GM23338 (cell line): ENCODE measurements around the gene MCHR2. TPM values are rescaled to one million over a fixed set of nuclear protein-coding genes. Genes with fewer than 3 reads are reported as not detected.

Experiments used
- ATAC-seq: fragments of 200-7000 bp; cut with Tn5 transposase; 3 replicates; pipeline ENCODE4 v1.9.1; 2020
- DNase-seq: peaks from one replicate; pipeline ENCODE4 v3.0.0-alpha.2; 2015; ENCODE audit warnings: low spot score
- H2AFZ ChIP-seq: fragments of 200-600 bp; sonication (generic); 2 replicates; pipeline ENCODE4 v1.8.0; 2016; ENCODE audit warnings: antibody characterized with exemption, mild to moderate bottlenecking, moderate library complexity
- H3F3A ChIP-seq: fragments of 200-600 bp; sonication (generic); replicated peaks from 2 replicates; pipeline ENCODE4 v1.8.0; 2017; ENCODE audit warnings: antibody characterized with exemption, mixed run types, low read depth
- H3K27ac ChIP-seq: fragments of 200-600 bp; sonication (generic); 2 replicates; pipeline ENCODE4 v1.6.1; 2016; ENCODE audit warnings: low read depth
- H3K27me3 ChIP-seq: fragments of 200-600 bp; sonication (generic); 2 replicates; pipeline ENCODE4 v1.8.0; 2016; ENCODE audit warnings: mild to moderate bottlenecking, mixed run types, moderate library complexity; ENCODE audit not compliant: insufficient read depth
- H3K36me3 ChIP-seq: fragments of 200-600 bp; sonication (generic); 2 replicates; pipeline ENCODE4 v1.8.0; 2016; ENCODE audit warnings: mild to moderate bottlenecking; ENCODE audit not compliant: insufficient read depth
- H3K4me1 ChIP-seq: fragments of 200-600 bp; sonication (generic); 2 replicates; pipeline ENCODE4 v1.8.0; 2016; ENCODE audit warnings: mild to moderate bottlenecking, moderate library complexity; ENCODE audit not compliant: insufficient read depth
- H3K4me2 ChIP-seq: fragments of 200-600 bp; sonication (generic); 2 replicates; pipeline ENCODE4 v1.7.1; 2017; ENCODE audit warnings: mixed run types
- H3K4me3 ChIP-seq: fragments of 200-600 bp; sonication (generic); 2 replicates; pipeline ENCODE4 v1.6.1; 2016; ENCODE audit warnings: mixed run types
- H3K79me2 ChIP-seq: fragments of 200-600 bp; sonication (generic); replicated peaks from 2 replicates; pipeline ENCODE4 v1.8.0; 2017; ENCODE audit warnings: mild to moderate bottlenecking; ENCODE audit not compliant: insufficient read depth
- H3K9me2 ChIP-seq: fragments of 200-600 bp; sonication (generic); 2 replicates; pipeline ENCODE4 v1.8.0; 2017; ENCODE audit not compliant: insufficient read depth
- H4K20me1 ChIP-seq: fragments of 200-600 bp; sonication (generic); replicated peaks from 2 replicates; pipeline ENCODE4 v1.8.0; 2017; ENCODE audit warnings: mild to moderate bottlenecking; ENCODE audit not compliant: insufficient read depth
- H3K27ac Mint-ChIP-seq: 2 replicates; pipeline ENCODE4 v1.8.0; 2020; ENCODE audit warnings: inconsistent platforms, mild to moderate bottlenecking, moderate library complexity, mixed read lengths
- H3K27me3 Mint-ChIP-seq: 3 replicates; pipeline ENCODE4 v1.8.0; 2022; ENCODE audit warnings: low read depth, mild to moderate bottlenecking, moderate library complexity, mixed read lengths, inconsistent platforms; ENCODE audit not compliant: insufficient read depth, poor library complexity
- H3K36me3 Mint-ChIP-seq: 3 replicates; pipeline ENCODE4 v1.8.0; 2021; ENCODE audit warnings: low read depth, mild to moderate bottlenecking, inconsistent platforms, moderate library complexity, mixed read lengths
- H3K4me1 Mint-ChIP-seq: 3 replicates; pipeline ENCODE4 v1.8.0; 2020; ENCODE audit warnings: mild to moderate bottlenecking, inconsistent platforms, mixed read lengths
- H3K4me3 Mint-ChIP-seq: 3 replicates; pipeline ENCODE4 v1.8.0; 2021; ENCODE audit warnings: moderate library complexity, mild to moderate bottlenecking, inconsistent platforms, mixed read lengths
- H3K9me3 Mint-ChIP-seq: 3 replicates; pipeline ENCODE4 v1.8.0; 2020; ENCODE audit warnings: moderate library complexity, mild to moderate bottlenecking, inconsistent platforms, mixed read lengths
- CREB1 ChIP-seq: fragments of 250-450 bp; sonication (Bioruptor Pico); IDR thresholded peaks from 2 replicates; pipeline ENCODE4 v1.5.0; 2020; ENCODE audit warnings: low read depth, mild to moderate bottlenecking, moderate library complexity
- EZH2 ChIP-seq: fragments of 200-600 bp; sonication (generic); IDR thresholded peaks from one replicate; pipeline ENCODE4 v1.8.0; 2017; ENCODE audit warnings: antibody characterized with exemption, mild to moderate bottlenecking, low read depth; ENCODE audit not compliant: unreplicated experiment
- EZH2phosphoT487 ChIP-seq: fragments of 200-600 bp; sonication (generic); IDR thresholded peaks from one replicate; pipeline ENCODE4 v1.8.1; 2018; ENCODE audit warnings: antibody characterized with exemption; ENCODE audit not compliant: unreplicated experiment
- JUNB ChIP-seq: IDR thresholded peaks from one replicate; pipeline ENCODE4 v1.6.1; 2016; ENCODE audit warnings: antibody characterized with exemption; ENCODE audit not compliant: unreplicated experiment
- NANOG ChIP-seq: IDR thresholded peaks from 2 replicates; pipeline ENCODE4 v1.6.1; 2016; ENCODE audit warnings: antibody characterized with exemption, borderline replicate concordance
- POLR2AphosphoS5 ChIP-seq: IDR thresholded peaks from 2 replicates; pipeline ENCODE4 v1.6.1; 2016; ENCODE audit warnings: antibody characterized with exemption, low read depth
- STAT1 ChIP-seq: IDR thresholded peaks from one replicate; pipeline ENCODE4 v1.6.1; 2016; ENCODE audit warnings: antibody characterized with exemption; ENCODE audit not compliant: unreplicated experiment
- ZNF114 ChIP-seq: fragments of 250-450 bp; sonication (Bioruptor Pico); IDR thresholded peaks from 2 replicates; pipeline ENCODE4 v1.5.0; 2020; ENCODE audit warnings: mild to moderate bottlenecking, moderate library complexity
- ZNF331 ChIP-seq: fragments of 250-450 bp; sonication (Bioruptor Pico); IDR thresholded peaks from 2 replicates; pipeline ENCODE4 v1.5.0; 2020; ENCODE audit warnings: low read depth, mild to moderate bottlenecking, moderate library complexity
- polyA plus RNA-seq: library from polyadenylated mRNA; unstranded; fragments of >200 nt; fragmentation: Nextera tagmentation; extraction: Ambion mirVana; gene quantifications from 2 replicates; pipeline ENCODE4 v1.2.1, GENCODE V29; 2016
- total RNA-seq: library from RNA; depleted of rRNA; stranded (reverse); fragments of >200 nt; shearing (Covaris generic); gene quantifications from 2 replicates; pipeline ENCODE4 v1.2.3, GENCODE V29; 2014
- TF ChIP-seq, protein P1 (sequence below): IDR thresholded peaks from 2 replicates; pipeline ENCODE4 v1.6.1; 2016; ENCODE audit warnings: antibody characterized with exemption
- TF ChIP-seq, protein P2 (sequence below), 2 experiments: fragments of 200-600 bp in 1 of 2; sonication (generic) in 1 of 2; conservative IDR thresholded peaks; 2 replicates each; pipeline versions ENCODE4 v1.5.1 to v1.6.1; 2016 to 2017; ENCODE audit warnings: antibody characterized with exemption in 2 of 2, low read depth in 2 of 2, mild to moderate bottlenecking in 2 of 2, moderate library complexity in 1 of 2
- TF ChIP-seq, protein P3 (sequence below): IDR thresholded peaks from one replicate; pipeline ENCODE4 v1.6.1; 2018; ENCODE audit warnings: antibody characterized with exemption; ENCODE audit not compliant: unreplicated experiment
- TF ChIP-seq, protein P4 (sequence below): fragments of 250-450 bp; sonication (Bioruptor Pico); IDR thresholded peaks from 2 replicates; pipeline ENCODE4 v1.5.0; 2020; ENCODE audit warnings: mild to moderate bottlenecking, moderate library complexity

The MCHR2 gene
- total and polyA plus RNA-seq, 2 experiments from 2014 or later: not detected

DNA sequence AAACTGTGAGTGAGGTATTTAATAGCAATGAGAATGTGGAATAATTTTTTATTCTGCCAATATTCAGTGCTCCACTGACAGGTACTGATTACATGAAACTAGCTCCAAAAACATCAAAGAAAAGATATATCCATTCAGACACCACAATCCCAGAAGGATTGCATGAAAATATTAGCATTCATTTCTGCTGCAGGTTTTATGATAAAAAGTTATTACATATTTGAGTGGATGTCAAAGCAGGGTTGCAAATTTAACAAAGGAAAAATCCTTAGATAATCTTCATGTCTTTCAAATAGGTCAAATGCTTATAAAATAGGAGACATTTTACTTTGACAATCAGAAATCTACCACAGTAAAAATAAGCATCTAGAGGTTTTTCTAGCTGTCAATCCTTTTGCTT lies 13.3 kb downstream of the MCHR2 start:
- no peak for TF ChIP-seq NANOG
- TF ChIP-seq ZNF331 (CRISPR knock-in tag): no peak
- no peak for TF ChIP-seq JUNB
- TF ChIP-seq, protein P1, sequence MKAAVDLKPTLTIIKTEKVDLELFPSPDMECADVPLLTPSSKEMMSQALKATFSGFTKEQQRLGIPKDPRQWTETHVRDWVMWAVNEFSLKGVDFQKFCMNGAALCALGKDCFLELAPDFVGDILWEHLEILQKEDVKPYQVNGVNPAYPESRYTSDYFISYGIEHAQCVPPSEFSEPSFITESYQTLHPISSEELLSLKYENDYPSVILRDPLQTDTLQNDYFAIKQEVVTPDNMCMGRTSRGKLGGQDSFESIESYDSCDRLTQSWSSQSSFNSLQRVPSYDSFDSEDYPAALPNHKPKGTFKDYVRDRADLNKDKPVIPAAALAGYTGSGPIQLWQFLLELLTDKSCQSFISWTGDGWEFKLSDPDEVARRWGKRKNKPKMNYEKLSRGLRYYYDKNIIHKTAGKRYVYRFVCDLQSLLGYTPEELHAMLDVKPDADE: no peak
- TF ChIP-seq POLR2AphosphoS5: no peak
- TF ChIP-seq, protein P2, sequence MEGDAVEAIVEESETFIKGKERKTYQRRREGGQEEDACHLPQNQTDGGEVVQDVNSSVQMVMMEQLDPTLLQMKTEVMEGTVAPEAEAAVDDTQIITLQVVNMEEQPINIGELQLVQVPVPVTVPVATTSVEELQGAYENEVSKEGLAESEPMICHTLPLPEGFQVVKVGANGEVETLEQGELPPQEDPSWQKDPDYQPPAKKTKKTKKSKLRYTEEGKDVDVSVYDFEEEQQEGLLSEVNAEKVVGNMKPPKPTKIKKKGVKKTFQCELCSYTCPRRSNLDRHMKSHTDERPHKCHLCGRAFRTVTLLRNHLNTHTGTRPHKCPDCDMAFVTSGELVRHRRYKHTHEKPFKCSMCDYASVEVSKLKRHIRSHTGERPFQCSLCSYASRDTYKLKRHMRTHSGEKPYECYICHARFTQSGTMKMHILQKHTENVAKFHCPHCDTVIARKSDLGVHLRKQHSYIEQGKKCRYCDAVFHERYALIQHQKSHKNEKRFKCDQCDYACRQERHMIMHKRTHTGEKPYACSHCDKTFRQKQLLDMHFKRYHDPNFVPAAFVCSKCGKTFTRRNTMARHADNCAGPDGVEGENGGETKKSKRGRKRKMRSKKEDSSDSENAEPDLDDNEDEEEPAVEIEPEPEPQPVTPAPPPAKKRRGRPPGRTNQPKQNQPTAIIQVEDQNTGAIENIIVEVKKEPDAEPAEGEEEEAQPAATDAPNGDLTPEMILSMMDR (conservative IDR thresholded peaks at IDR 0.05; ENCODE audit: low read depth in 2 of 2): no peak
- TF ChIP-seq, protein P3, sequence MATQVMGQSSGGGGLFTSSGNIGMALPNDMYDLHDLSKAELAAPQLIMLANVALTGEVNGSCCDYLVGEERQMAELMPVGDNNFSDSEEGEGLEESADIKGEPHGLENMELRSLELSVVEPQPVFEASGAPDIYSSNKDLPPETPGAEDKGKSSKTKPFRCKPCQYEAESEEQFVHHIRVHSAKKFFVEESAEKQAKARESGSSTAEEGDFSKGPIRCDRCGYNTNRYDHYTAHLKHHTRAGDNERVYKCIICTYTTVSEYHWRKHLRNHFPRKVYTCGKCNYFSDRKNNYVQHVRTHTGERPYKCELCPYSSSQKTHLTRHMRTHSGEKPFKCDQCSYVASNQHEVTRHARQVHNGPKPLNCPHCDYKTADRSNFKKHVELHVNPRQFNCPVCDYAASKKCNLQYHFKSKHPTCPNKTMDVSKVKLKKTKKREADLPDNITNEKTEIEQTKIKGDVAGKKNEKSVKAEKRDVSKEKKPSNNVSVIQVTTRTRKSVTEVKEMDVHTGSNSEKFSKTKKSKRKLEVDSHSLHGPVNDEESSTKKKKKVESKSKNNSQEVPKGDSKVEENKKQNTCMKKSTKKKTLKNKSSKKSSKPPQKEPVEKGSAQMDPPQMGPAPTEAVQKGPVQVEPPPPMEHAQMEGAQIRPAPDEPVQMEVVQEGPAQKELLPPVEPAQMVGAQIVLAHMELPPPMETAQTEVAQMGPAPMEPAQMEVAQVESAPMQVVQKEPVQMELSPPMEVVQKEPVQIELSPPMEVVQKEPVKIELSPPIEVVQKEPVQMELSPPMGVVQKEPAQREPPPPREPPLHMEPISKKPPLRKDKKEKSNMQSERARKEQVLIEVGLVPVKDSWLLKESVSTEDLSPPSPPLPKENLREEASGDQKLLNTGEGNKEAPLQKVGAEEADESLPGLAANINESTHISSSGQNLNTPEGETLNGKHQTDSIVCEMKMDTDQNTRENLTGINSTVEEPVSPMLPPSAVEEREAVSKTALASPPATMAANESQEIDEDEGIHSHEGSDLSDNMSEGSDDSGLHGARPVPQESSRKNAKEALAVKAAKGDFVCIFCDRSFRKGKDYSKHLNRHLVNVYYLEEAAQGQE: no peak
- TF ChIP-seq CREB1 (CRISPR knock-in tag): no peak
- TF ChIP-seq, protein P4, sequence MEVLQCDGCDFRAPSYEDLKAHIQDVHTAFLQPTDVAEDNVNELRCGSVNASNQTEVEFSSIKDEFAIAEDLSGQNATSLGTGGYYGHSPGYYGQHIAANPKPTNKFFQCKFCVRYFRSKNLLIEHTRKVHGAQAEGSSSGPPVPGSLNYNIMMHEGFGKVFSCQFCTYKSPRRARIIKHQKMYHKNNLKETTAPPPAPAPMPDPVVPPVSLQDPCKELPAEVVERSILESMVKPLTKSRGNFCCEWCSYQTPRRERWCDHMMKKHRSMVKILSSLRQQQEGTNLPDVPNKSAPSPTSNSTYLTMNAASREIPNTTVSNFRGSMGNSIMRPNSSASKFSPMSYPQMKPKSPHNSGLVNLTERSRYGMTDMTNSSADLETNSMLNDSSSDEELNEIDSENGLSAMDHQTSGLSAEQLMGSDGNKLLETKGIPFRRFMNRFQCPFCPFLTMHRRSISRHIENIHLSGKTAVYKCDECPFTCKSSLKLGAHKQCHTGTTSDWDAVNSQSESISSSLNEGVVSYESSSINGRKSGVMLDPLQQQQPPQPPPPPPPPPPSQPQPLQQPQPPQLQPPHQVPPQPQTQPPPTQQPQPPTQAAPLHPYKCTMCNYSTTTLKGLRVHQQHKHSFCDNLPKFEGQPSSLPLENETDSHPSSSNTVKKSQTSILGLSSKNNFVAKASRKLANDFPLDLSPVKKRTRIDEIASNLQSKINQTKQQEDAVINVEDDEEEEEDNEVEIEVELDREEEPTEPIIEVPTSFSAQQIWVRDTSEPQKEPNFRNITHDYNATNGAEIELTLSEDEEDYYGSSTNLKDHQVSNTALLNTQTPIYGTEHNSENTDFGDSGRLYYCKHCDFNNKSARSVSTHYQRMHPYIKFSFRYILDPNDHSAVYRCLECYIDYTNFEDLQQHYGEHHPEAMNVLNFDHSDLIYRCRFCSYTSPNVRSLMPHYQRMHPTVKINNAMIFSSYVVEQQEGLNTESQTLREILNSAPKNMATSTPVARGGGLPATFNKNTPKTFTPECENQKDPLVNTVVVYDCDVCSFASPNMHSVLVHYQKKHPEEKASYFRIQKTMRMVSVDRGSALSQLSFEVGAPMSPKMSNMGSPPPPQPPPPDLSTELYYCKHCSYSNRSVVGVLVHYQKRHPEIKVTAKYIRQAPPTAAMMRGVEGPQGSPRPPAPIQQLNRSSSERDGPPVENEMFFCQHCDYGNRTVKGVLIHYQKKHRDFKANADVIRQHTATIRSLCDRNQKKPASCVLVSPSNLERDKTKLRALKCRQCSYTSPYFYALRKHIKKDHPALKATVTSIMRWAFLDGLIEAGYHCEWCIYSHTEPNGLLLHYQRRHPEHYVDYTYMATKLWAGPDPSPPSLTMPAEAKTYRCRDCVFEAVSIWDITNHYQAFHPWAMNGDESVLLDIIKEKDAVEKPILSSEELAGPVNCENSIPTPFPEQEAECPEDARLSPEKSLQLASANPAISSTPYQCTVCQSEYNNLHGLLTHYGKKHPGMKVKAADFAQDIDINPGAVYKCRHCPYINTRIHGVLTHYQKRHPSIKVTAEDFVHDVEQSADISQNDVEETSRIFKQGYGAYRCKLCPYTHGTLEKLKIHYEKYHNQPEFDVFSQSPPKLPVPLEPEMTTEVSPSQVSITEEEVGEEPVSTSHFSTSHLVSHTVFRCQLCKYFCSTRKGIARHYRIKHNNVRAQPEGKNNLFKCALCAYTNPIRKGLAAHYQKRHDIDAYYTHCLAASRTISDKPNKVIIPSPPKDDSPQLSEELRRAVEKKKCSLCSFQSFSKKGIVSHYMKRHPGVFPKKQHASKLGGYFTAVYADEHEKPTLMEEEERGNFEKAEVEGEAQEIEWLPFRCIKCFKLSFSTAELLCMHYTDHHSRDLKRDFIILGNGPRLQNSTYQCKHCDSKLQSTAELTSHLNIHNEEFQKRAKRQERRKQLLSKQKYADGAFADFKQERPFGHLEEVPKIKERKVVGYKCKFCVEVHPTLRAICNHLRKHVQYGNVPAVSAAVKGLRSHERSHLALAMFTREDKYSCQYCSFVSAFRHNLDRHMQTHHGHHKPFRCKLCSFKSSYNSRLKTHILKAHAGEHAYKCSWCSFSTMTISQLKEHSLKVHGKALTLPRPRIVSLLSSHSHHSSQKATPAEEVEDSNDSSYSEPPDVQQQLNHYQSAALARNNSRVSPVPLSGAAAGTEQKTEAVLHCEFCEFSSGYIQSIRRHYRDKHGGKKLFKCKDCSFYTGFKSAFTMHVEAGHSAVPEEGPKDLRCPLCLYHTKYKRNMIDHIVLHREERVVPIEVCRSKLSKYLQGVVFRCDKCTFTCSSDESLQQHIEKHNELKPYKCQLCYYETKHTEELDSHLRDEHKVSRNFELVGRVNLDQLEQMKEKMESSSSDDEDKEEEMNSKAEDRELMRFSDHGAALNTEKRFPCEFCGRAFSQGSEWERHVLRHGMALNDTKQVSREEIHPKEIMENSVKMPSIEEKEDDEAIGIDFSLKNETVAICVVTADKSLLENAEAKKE (CRISPR knock-in tag): no peak
- TF ChIP-seq EZH2phosphoT487: no peak
- no peak for TF ChIP-seq STAT1
- no peak for TF ChIP-seq EZH2
- TF ChIP-seq ZNF114 (CRISPR knock-in tag): no peak
- no peak overlapping the region for H3K27ac ChIP-seq
- no peaks in the 10 kb centered on the region for H3F3A ChIP-seq
- no peaks in the 10 kb centered on the region for H3K27me3 ChIP-seq
- no peak overlapping the region for H2AFZ ChIP-seq
- no peaks in the 10 kb centered on the region for H4K20me1 ChIP-seq
- no peaks in the 10 kb centered on the region for H3K27me3 Mint-ChIP-seq
- no peak overlapping the region for H3K4me3 Mint-ChIP-seq
- no peak overlapping the region for H3K4me2 ChIP-seq
- no peak for DNase-seq
- no peaks in the 10 kb centered on the region for H3K9me2 ChIP-seq
- no peak for ATAC-seq
- peaks cover 3% of the 10 kb centered on the region for H3K36me3 Mint-ChIP-seq
- H3K4me1 Mint-ChIP-seq: no peaks in the 10 kb centered on the region
- no peak overlapping the region for H3K4me3 ChIP-seq
- H3K4me1 ChIP-seq: no peaks in the 10 kb centered on the region
- H3K79me2 ChIP-seq: no peaks in the 10 kb centered on the region
- no peaks in the 10 kb centered on the region for H3K36me3 ChIP-seq
- no peak overlapping the region for H3K27ac Mint-ChIP-seq
- peaks cover 10% of the 10 kb centered on the region for H3K9me3 Mint-ChIP-seq
